CD8-positive, alpha-beta memory T cell (primary cell): ENCODE measurements around the gene MAP3K2. TPM values are rescaled to one million over a fixed set of nuclear protein-coding genes. Genes with fewer than 3 reads are reported as not detected.

Experiments
- CTCF ChIA-PET: fragments of 350-600 bp; sonication (Branson Sonifier 250); formaldehyde crosslinking; loops from one replicate; lab custom pipeline; 2021; ENCODE audit warnings: antibody characterized with exemption; lab: Charles Lee
- POLR2A ChIA-PET: fragments of 350-600 bp; sonication (Branson Sonifier 250); formaldehyde crosslinking; loops from one replicate; lab custom pipeline; 2021; ENCODE audit warnings: antibody characterized with exemption; lab: Charles Lee
- DNase-seq, 5 donors: peaks; one replicate each; pipeline versions ENCODE4 v3.0.0 to v3.0.0-alpha.2; 2020 to 2022; ENCODE audit warnings: mixed read lengths in 1 of 5
- H3K27ac ChIP-seq: one replicate; pipeline ENCODE4 v1.7.0; 2013; ENCODE audit warnings: low read depth, mild to moderate bottlenecking, low read length, moderate library complexity
- H3K27me3 ChIP-seq: 2 replicates; pipeline ENCODE4 v1.7.0; 2013; ENCODE audit warnings: low read length, mild to moderate bottlenecking; ENCODE audit not compliant: insufficient read depth, poor library complexity, severe bottlenecking
- H3K36me3 ChIP-seq: 2 replicates; pipeline ENCODE4 v1.7.0; 2013; ENCODE audit warnings: mild to moderate bottlenecking, low read length, moderate library complexity; ENCODE audit not compliant: insufficient read depth
- H3K4me1 ChIP-seq: 2 replicates; pipeline ENCODE4 v1.7.0; 2013; ENCODE audit warnings: mild to moderate bottlenecking, low read length, moderate library complexity; ENCODE audit not compliant: insufficient read depth
- H3K4me3 ChIP-seq: 2 replicates; pipeline ENCODE4 v1.7.0; 2013; ENCODE audit warnings: mild to moderate bottlenecking, low read length
- H3K9me3 ChIP-seq: 2 replicates; pipeline ENCODE4 v1.7.0; 2013; ENCODE audit warnings: mild to moderate bottlenecking, low read length
- H3K27ac Mint-ChIP-seq, 8 donors: one replicate each; pipeline ENCODE4 v1.8.0; 2020 to 2021; ENCODE audit warnings: mixed read lengths in 8 of 8, mild to moderate bottlenecking in 6 of 8, inconsistent platforms in 3 of 8, moderate library complexity in 3 of 8
- H3K27me3 Mint-ChIP-seq, 2 donors: one replicate each; pipeline ENCODE4 v1.8.0; 2020 to 2021; ENCODE audit warnings: mixed read lengths in 2 of 2, mild to moderate bottlenecking in 1 of 2, moderate library complexity in 1 of 2
- H3K36me3 Mint-ChIP-seq, 3 donors: one replicate each; pipeline ENCODE4 v1.8.0; 2020 to 2021; ENCODE audit warnings: mixed read lengths in 3 of 3, inconsistent platforms in 1 of 3, mild to moderate bottlenecking in 1 of 3
- H3K4me1 Mint-ChIP-seq, 3 donors: one replicate each; pipeline ENCODE4 v1.8.0; 2020 to 2021; ENCODE audit warnings: mixed read lengths in 3 of 3, inconsistent platforms in 1 of 3, mild to moderate bottlenecking in 1 of 3
- H3K4me3 Mint-ChIP-seq, 7 donors: one replicate each; pipeline ENCODE4 v1.8.0; 2020 to 2021; ENCODE audit warnings: mixed read lengths in 7 of 7, mild to moderate bottlenecking in 6 of 7, moderate library complexity in 4 of 7, inconsistent platforms in 2 of 7
- H3K9me3 Mint-ChIP-seq, 5 donors: one replicate each; pipeline ENCODE4 v1.8.0; 2020 to 2022; ENCODE audit warnings: mixed read lengths in 5 of 5, mild to moderate bottlenecking in 3 of 5, moderate library complexity in 2 of 5, inconsistent platforms in 1 of 5
- polyA plus RNA-seq: library from polyadenylated mRNA; unstranded; fragments of 300-500 nt; fragmentation: Illumina TruSeq; gene quantifications from one replicate; pipeline ENCODE4 v1.2.3, GENCODE V29; 2021
- total RNA-seq, 2 experiments: library from RNA; stranded (reverse); gene quantifications; one replicate each; pipeline ENCODE4 v1.2.3, GENCODE V29; 2021

The MAP3K2 gene
- total and polyA plus RNA-seq, 3 experiments from 2014 or later = 55.9 to 65.0 (median 57.7) TPM

DNA sequence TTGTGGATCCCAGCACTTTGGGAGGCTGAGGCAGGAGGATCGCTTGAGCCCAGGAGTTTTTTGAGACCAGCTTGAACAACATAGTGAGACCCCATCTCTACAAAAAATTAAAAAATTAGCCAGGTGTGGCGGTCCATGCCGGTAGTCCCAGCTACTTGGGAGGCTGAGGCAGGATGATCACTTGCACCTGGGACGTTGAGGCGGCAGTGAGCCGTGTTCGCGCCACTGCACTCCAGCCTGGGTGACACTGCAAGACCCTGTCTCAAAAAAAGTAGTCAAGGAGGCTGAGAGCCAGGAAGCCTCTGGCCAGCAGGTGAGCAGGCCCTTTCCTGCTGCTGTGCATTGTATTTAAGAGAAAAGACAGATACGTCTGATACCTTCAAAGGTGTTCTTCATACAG lies 19.3 kb upstream of the MAP3K2 start:
- H3K9me3 Mint-ChIP-seq = no peaks in the 10 kb centered on the region
- H3K36me3 ChIP-seq = no peaks in the 10 kb centered on the region
- ChIA-PET POLR2A (no interaction called here), CTCF (no interaction called here)
- DNase-seq = no peak
- H3K4me1 Mint-ChIP-seq = peaks cover 9 to 30% (median 23%) of the 10 kb centered on the region in 3 donors
- H3K27me3 ChIP-seq = no peaks in the 10 kb centered on the region
- H3K27ac ChIP-seq = no peak overlapping the region
- peak overlapping the region; percentile 9 to 89 (median 68) for H3K4me3 Mint-ChIP-seq
- no peaks in the 10 kb centered on the region for H3K9me3 ChIP-seq
- peaks cover 0 to 2% (median 0%) of the 10 kb centered on the region in 3 donors for H3K36me3 Mint-ChIP-seq
- H3K4me3 ChIP-seq = no peak overlapping the region
- H3K4me1 ChIP-seq = peaks cover 19% of the 10 kb centered on the region
- H3K27me3 Mint-ChIP-seq = no peaks in the 10 kb centered on the region
- peak overlapping the region; percentile 65 to 92 (median 81) for H3K27ac Mint-ChIP-seq

DNA sequence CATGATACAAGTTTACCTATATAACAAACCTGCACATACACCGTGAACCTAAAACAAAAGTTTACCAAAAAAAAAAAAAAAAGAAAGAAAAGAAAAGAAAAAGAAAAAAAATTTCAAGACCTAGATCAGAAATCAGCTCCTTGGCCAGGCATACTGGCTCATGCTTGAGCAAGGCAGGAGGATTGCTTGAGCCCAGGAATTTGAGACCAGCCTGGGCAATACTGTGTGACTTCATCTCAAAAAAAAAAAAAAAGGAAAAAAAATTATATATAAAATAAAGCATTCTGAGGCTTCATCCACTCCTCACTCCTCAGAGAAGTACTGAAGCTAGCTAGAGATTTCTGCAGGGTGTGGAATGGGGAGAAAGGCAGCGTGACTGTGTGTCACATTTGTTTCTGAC lies 18.7 kb upstream of the MAP3K2 start:
- Mint-ChIP-seq H3K4me1 (peaks cover 8 to 24% (median 17%) of the 10 kb centered on the region in 3 donors), H3K36me3 (no peaks in the 10 kb centered on the region), H3K27me3 (no peaks in the 10 kb centered on the region), H3K27ac (peak overlapping the region in 5 of 8 donors; percentile 57 to 93 (median 75)), H3K4me3 (peak overlapping the region in 2 of 7 donors; percentile 42 to 55), H3K9me3 (no peaks in the 10 kb centered on the region)
- Histone ChIP-seq H3K36me3 (no peaks in the 10 kb centered on the region), H3K9me3 (no peaks in the 10 kb centered on the region), H3K4me1 (peaks cover 19% of the 10 kb centered on the region), H3K27ac (no peak overlapping the region), H3K27me3 (no peaks in the 10 kb centered on the region), H3K4me3 (no peak overlapping the region)
- ChIA-PET POLR2A (no interaction called here), CTCF (no interaction called here)
- no peak for DNase-seq

DNA sequence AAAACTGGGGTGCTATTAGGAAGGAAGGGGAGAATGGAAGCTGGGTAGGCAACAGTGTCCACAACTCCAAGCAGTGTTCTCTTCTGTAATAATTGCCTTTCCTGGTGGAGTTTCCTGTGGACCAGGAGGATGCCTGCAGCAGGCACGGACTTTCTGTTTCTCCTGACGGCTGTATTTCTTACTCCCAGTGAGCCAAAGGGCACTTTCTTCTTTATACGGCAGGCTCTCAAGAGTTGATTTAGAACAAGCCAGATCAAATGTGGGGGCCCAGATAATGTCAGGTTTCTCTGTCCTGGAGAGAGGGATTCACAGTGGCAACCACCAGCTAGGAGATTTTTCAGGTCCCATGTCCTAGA lies 17.5 kb upstream of the MAP3K2 start:
- Histone ChIP-seq H3K27ac (no peak overlapping the region), H3K9me3 (no peaks in the 10 kb centered on the region), H3K4me1 (peaks cover 10% of the 10 kb centered on the region), H3K27me3 (no peaks in the 10 kb centered on the region), H3K36me3 (no peaks in the 10 kb centered on the region), H3K4me3 (no peak overlapping the region)
- Mint-ChIP-seq H3K4me1 (peaks cover 0 to 13% (median 7%) of the 10 kb centered on the region in 3 donors), H3K4me3 (no peak overlapping the region), H3K27ac (peak overlapping the region in 2 of 8 donors; percentile 23 to 63), H3K27me3 (no peaks in the 10 kb centered on the region), H3K36me3 (no peaks in the 10 kb centered on the region), H3K9me3 (no peaks in the 10 kb centered on the region)
- no peak for DNase-seq
- ChIA-PET CTCF (no interaction called here), POLR2A (no interaction called here)

DNA sequence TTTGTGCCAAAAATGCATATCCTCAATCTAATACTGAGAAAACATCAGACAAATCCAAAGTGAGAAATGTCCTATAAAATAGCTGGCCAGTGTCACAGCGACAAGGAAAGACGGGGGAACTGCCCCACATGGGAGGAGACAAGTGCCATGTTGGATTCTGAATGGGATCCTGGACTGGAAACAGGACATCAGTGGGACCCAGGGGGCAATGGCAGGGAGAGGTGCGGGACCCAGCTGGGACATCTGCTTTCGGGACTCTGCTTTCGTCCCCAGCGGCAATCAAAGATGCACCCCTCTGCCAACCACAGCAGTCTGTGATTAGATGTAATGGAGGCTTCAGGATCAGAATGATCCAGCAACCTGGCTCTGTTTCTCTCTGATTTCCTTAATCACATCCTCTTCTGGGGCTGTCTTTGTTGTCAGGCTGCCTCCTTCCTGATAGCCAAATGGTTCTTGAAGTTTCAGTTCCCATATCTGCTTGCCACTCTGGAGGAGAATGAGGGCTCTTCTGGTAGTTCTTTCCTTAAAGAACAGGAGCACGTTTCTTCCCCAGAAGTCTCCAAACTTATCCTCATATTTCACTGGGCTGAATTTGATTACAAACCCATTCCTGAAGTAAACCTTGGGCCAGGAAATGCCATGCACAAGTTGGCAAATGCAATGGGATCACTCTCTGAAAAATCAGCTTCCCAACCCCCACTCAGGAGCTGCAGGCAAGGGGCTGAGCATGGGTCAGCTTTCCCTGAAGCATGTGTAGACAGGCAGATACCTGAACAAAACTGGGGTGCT lies 16.9 kb upstream of the MAP3K2 start:
- peak overlapping the region in 2 of 8 donors; percentile 6 to 63 for H3K27ac Mint-ChIP-seq
- no peaks in the 10 kb centered on the region for H3K9me3 Mint-ChIP-seq
- peaks cover 10% of the 10 kb centered on the region for H3K4me1 ChIP-seq
- no peak overlapping the region for H3K4me3 ChIP-seq
- H3K27me3 ChIP-seq = no peaks in the 10 kb centered on the region
- H3K27me3 Mint-ChIP-seq = no peaks in the 10 kb centered on the region
- POLR2A ChIA-PET = no interaction called here
- CTCF ChIA-PET = no interaction called here
- H3K9me3 ChIP-seq = no peaks in the 10 kb centered on the region
- no peaks in the 10 kb centered on the region for H3K36me3 Mint-ChIP-seq
- peaks cover 0 to 11% (median 7%) of the 10 kb centered on the region in 3 donors for H3K4me1 Mint-ChIP-seq
- H3K27ac ChIP-seq = no peak overlapping the region
- H3K36me3 ChIP-seq = no peaks in the 10 kb centered on the region
- DNase-seq = no peak
- H3K4me3 Mint-ChIP-seq = peak overlapping the region in 1 of 7 donors; percentile 51

DNA sequence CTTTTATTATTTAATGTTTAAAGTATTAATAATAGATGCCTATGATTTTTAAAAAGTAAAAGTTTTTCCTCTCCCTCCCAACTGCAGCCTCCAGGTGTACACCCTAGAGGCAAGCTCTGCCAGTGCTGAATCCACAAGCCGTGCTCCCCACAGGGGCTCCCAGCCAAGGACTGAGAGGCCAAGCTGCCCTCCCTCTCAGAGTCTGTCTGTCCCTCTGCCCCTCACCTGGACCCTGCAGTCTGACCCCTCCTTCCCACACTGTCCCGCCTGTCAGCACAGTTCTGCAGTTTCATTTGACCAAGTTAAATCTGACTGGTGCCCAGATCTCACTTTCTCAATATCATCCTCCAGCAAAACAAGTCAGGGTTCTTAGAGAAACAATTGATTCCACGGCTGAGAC lies 15.7 kb upstream of the MAP3K2 start:
- H3K27me3 Mint-ChIP-seq = peaks cover 0 to 2% of the 10 kb centered on the region in 2 donors
- Histone ChIP-seq H3K27me3 (no peaks in the 10 kb centered on the region), H3K4me1 (peaks cover 9% of the 10 kb centered on the region), H3K4me3 (no peak overlapping the region), H3K36me3 (no peaks in the 10 kb centered on the region), H3K9me3 (no peaks in the 10 kb centered on the region), H3K27ac (no peak overlapping the region)
- H3K27ac Mint-ChIP-seq = peak overlapping the region in 2 of 8 donors; percentile 6 to 7
- H3K4me3 Mint-ChIP-seq = no peak overlapping the region
- CTCF ChIA-PET = no interaction called here
- no peaks in the 10 kb centered on the region for H3K9me3 Mint-ChIP-seq
- no peaks in the 10 kb centered on the region for H3K36me3 Mint-ChIP-seq
- no peak for DNase-seq
- POLR2A ChIA-PET = no interaction called here
- peaks cover 0 to 6% (median 0%) of the 10 kb centered on the region in 3 donors for H3K4me1 Mint-ChIP-seq

DNA sequence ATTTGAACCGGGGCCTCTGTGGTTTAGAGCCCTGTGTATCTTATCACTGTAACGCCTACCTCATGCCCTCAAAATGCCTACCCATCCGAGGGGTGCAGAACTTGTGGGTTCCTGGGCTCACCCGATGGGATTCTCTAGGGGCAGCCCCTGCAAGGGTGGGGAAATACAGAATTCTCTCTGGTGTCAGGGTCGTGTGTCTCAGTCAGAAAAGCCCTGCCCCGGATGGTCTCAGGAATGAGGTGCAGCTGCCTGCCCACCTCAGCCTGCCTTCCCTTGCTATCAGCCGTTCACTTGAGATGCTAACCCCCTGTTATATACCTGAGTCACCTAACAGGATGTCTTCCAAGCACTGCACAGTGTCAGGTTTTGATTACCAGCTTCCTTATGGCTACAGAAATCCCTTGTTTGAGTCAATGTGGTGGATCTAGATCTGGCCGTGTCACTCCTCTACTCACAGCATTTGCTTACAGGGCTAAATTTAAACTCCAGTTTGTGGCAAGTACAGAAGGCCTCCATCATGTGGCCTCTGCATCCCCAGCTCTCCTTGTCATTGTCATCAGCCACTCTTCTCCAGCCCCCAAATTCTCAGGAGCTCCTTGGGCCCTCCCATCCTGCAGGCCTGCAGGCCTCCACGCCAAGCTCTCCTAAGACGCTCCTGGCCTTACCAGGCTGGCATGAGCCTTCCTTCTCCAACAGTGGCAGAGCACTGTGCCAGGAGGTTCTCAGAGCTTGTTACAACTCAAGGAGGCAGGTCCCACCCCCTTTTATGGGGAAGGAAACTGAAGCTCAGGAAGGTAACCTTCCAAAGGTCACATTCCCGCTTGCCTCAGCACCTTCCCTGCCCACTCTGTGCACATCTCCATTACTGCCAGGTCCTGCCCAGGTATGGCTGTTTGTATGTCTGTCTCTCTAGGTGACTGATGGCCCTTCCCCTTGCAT lies 14.3 kb upstream of the MAP3K2 start:
- no peak for DNase-seq
- Mint-ChIP-seq H3K36me3 (peaks cover 0 to 2% (median 0%) of the 10 kb centered on the region in 3 donors), H3K27ac (peak overlapping the region in 1 of 8 donors; percentile 43), H3K27me3 (peaks cover 0 to 2% of the 10 kb centered on the region in 2 donors), H3K4me3 (no peak overlapping the region), H3K4me1 (peaks cover 0 to 6% (median 2%) of the 10 kb centered on the region in 3 donors), H3K9me3 (no peaks in the 10 kb centered on the region)
- Histone ChIP-seq H3K27ac (no peak overlapping the region), H3K9me3 (no peaks in the 10 kb centered on the region), H3K4me3 (no peak overlapping the region), H3K4me1 (no peaks in the 10 kb centered on the region), H3K36me3 (no peaks in the 10 kb centered on the region), H3K27me3 (no peaks in the 10 kb centered on the region)
- CTCF ChIA-PET = interaction anchor here (1.3 kb wide), 1 partner anchor 14 kb away, joined by 4 read pairs; no protein-coding TSS in a partner anchor
- POLR2A ChIA-PET = no interaction called here

DNA sequence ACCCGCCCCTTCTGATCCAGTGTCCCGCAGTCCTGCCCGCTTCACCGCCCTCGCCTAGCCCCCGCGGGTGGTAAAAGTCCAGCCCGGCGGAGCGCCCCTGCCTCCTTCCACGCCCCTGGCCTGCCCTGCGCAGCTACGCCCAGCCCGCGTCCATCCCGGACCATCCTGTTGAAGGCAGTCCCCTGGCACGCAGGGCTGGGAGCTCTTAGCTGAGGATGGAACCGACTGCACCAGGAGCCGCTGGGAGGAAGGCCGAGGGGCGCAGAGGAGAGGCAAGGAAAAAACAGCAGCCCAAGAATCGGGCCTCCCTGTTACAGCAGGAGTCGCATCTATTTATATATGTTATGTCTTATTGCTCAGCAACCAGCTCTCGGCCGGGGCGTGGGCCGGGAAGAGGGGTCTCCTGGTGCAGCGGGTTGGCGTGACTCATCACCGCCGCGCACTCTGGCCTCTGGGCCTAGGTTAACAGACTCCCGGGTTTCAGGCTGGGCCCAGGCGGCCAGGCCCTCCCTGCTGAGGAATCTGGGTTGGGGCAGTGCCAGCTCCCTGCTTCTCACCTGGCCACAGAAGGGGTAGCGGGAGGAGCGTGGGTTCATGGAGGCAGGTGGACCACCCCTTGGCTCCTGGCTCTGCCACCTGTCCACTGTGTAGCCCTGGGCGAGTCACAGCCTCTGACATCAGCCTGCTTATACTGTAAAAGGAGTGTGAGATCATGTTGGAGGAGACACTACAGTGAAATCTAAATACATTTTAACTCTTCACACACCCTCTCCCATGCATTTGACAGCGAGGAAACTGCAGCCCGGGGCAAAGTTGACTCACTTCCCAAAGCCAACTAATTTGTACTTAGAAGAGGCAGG lies 13.4 kb upstream of the MAP3K2 start:
- Histone ChIP-seq H3K27me3 (no peaks in the 10 kb centered on the region), H3K27ac (no peak overlapping the region), H3K4me1 (no peaks in the 10 kb centered on the region), H3K36me3 (no peaks in the 10 kb centered on the region), H3K4me3 (no peak overlapping the region), H3K9me3 (no peaks in the 10 kb centered on the region)
- peaks cover 0 to 2% of the 10 kb centered on the region in 2 donors for H3K27me3 Mint-ChIP-seq
- ChIA-PET CTCF (no interaction called here), POLR2A (no interaction called here)
- no peak overlapping the region for H3K4me3 Mint-ChIP-seq
- no peaks in the 10 kb centered on the region for H3K9me3 Mint-ChIP-seq
- H3K36me3 Mint-ChIP-seq = peaks cover 0 to 2% (median 0%) of the 10 kb centered on the region in 3 donors
- H3K27ac Mint-ChIP-seq = peak overlapping the region in 1 of 8 donors; percentile 43
- peaks cover 0 to 6% (median 2%) of the 10 kb centered on the region in 3 donors for H3K4me1 Mint-ChIP-seq
- DNase-seq = no peak
